MCF 10A (cell line): ENCODE data around the gene RABGAP1L. TPM values are rescaled to one million over a fixed set of nuclear protein-coding genes. Genes with fewer than 3 reads are reported as not detected.

Source experiments
- BruUV-seq: library from RNA; stranded (reverse); fragments of 400-500 nt; replicated peaks from 2 replicates; lab custom pipeline; 2021; lab: Mats Ljungman, UMichigan
- CTCF ChIA-PET: fragments of 300-600 bp; sonication (Branson Sonifier 250); formaldehyde crosslinking; extraction: SDS; loops from one replicate; lab custom pipeline; 2021; ENCODE audit warnings: antibody characterized with exemption, inconsistent platforms; lab: Yijun Ruan, JAX
- POLR2A ChIA-PET: fragments of 300-600, 350-650 bp; sonication (Branson Sonifier 250); formaldehyde crosslinking; extraction: SDS; loops from one replicate; lab custom pipeline; 2020; ENCODE audit warnings: antibody characterized with exemption, inconsistent platforms; lab: Yijun Ruan, JAX
- DNase-seq: peaks from one replicate; pipeline ENCODE4 v3.0.0-alpha.2; 2018; ENCODE audit not compliant: unreplicated experiment
- H3K27ac Mint-ChIP-seq: one replicate; pipeline ENCODE4 v1.8.0; 2022; ENCODE audit warnings: mild to moderate bottlenecking, low read depth, mixed read lengths; ENCODE audit not compliant: unreplicated experiment
- H3K27me3 Mint-ChIP-seq: one replicate; pipeline ENCODE4 v1.8.0; 2022; ENCODE audit warnings: mixed read lengths; ENCODE audit not compliant: insufficient read depth, unreplicated experiment
- H3K36me3 Mint-ChIP-seq: one replicate; pipeline ENCODE4 v1.8.0; 2022; ENCODE audit warnings: mild to moderate bottlenecking, moderate library complexity, mixed read lengths; ENCODE audit not compliant: insufficient read depth, unreplicated experiment
- H3K4me1 Mint-ChIP-seq: one replicate; pipeline ENCODE4 v1.8.0; 2022; ENCODE audit warnings: mixed read lengths; ENCODE audit not compliant: insufficient read depth, unreplicated experiment
- H3K4me3 Mint-ChIP-seq: one replicate; pipeline ENCODE4 v1.8.0; 2022; ENCODE audit warnings: mild to moderate bottlenecking, moderate library complexity, mixed read lengths; ENCODE audit not compliant: unreplicated experiment
- H3K9me3 Mint-ChIP-seq: one replicate; pipeline ENCODE4 v1.8.0; 2022; ENCODE audit warnings: mixed read lengths; ENCODE audit not compliant: unreplicated experiment
- CTCF ChIP-seq: fragments of 200-600 bp; IDR thresholded peaks from one replicate; pipeline ENCODE4 v1.8.0; 2022; ENCODE audit warnings: antibody characterized with exemption, mild to moderate bottlenecking; ENCODE audit not compliant: unreplicated experiment
- intact Hi-C: fragments of 100-400 bp; cut with micrococcal nuclease; formaldehyde crosslinking; loops from 2 replicates; pipeline ENCODE4 v1.14.1; 2022
- total RNA-seq: library from RNA; stranded (reverse); gene quantifications from 2 replicates; pipeline ENCODE4 v1.2.3, GENCODE V29; 2022

The RABGAP1L gene
- total RNA-seq, 1 experiment from 2014 or later, result 18.2 TPM

- Mint-ChIP-seq H3K27ac (no peak overlapping the region), H3K36me3 (no peaks in the 10 kb centered on the region), H3K27me3 (no peaks in the 10 kb centered on the region), H3K4me3 (no peak overlapping the region), H3K4me1 (no peaks in the 10 kb centered on the region), H3K9me3 (no peaks in the 10 kb centered on the region)
- intact Hi-C loops, result no loop called here
- TF ChIP-seq CTCF, result no peak
- no peak for DNase-seq
- ChIA-PET CTCF (interaction anchor here (0.5 to 0.9 kb wide), 4 partner anchors 131 to 1723 kb away, joined by 3 to 4 read pairs (median 4); no protein-coding TSS in a partner anchor), POLR2A (interaction anchor here (0.6 to 1.1 kb wide), 2 partner anchors 8 to 134 kb away, joined by 3 read pairs; no protein-coding TSS in a partner anchor)
- BruUV-seq, result no TSS peak
Observed at GRCh38 chr1:174949645-174950044, 790.3 kb downstream of the RABGAP1L start.

GRCh38 chr1:174953285-174954072 lies 794.2 kb downstream of the RABGAP1L start:
- BruUV-seq, result no TSS peak
- CTCF ChIA-PET, result interaction anchor here (0.6 to 1.1 kb wide), 4 partner anchors 12 to 244 kb away, joined by 3 to 4 read pairs (median 3); no protein-coding TSS in a partner anchor
- Mint-ChIP-seq H3K4me1 (no peaks in the 10 kb centered on the region), H3K27ac (no peak overlapping the region), H3K36me3 (no peaks in the 10 kb centered on the region), H3K27me3 (no peaks in the 10 kb centered on the region), H3K4me3 (no peak overlapping the region), H3K9me3 (no peaks in the 10 kb centered on the region)
- TF ChIP-seq CTCF, result no peak
- POLR2A ChIA-PET, result interaction anchor here (1.1 to 1.5 kb wide), 2 partner anchors 11 to 13 kb away, joined by 4 read pairs; no protein-coding TSS in a partner anchor
- intact Hi-C loops, result no loop called here
- no peak for DNase-seq

- Mint-ChIP-seq H3K9me3 (no peaks in the 10 kb centered on the region), H3K27ac (no peak overlapping the region), H3K4me1 (no peaks in the 10 kb centered on the region), H3K4me3 (no peak overlapping the region), H3K36me3 (no peaks in the 10 kb centered on the region), H3K27me3 (no peaks in the 10 kb centered on the region)
- no peak for DNase-seq
- TF ChIP-seq CTCF, result no peak
- intact Hi-C loops, result no loop called here
- no TSS peak for BruUV-seq
- CTCF ChIA-PET, result interaction anchor here (0.6 to 0.7 kb wide), 3 partner anchors 11 to 243 kb away, joined by 3 to 5 read pairs (median 3); no protein-coding TSS in a partner anchor
- POLR2A ChIA-PET, result interaction anchor here (1.1 to 1.5 kb wide), 2 partner anchors 10 to 12 kb away, joined by 4 read pairs; no protein-coding TSS in a partner anchor
Observed at GRCh38 chr1:174954073-174954460, 794.7 kb downstream of the RABGAP1L start.
